D721Med (cell line): ENCODE data around the gene KRT73.

Experiments
- DNase-seq: peaks from one replicate; pipeline ENCODE4 v3.0.0; 2011; ENCODE audit warnings: low spot score; ENCODE audit not compliant: insufficient read length
- FAIRE-seq: peaks from 2 replicates; lab custom pipeline; 2011; peaks lifted over from hg19 to GRCh38; lab: Jason Lieb, UNC
- TF ChIP-seq, protein P1 (sequence below): IDR thresholded peaks from 2 replicates; pipeline ENCODE4 v1.5.1; 2012; ENCODE audit warnings: mild to moderate bottlenecking, control low read depth; ENCODE audit not compliant: insufficient read depth; ENCODE audit errors: missing control alignments

Gene KRT73

DNA sequence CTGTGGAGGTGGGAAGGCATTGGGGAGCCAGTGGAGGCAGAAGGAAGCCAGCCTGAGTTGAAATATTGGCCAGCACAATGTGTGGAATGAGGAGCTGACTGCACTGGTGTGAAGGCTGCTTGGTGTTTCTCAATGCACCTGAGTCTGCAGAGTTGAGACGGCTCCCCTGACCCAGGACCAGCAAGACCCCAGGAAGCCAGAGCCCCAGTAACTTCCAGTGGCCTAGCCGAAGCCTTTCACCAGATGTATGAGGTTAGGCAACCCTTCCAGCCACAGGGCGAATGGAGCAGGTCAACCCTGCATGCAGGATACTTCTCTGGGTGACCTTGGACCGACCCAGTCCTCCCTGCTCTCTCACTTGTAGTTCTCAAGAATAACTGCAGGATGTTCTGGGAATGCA is 12.9 kb upstream of the KRT73 start:
- TF ChIP-seq, protein P1, sequence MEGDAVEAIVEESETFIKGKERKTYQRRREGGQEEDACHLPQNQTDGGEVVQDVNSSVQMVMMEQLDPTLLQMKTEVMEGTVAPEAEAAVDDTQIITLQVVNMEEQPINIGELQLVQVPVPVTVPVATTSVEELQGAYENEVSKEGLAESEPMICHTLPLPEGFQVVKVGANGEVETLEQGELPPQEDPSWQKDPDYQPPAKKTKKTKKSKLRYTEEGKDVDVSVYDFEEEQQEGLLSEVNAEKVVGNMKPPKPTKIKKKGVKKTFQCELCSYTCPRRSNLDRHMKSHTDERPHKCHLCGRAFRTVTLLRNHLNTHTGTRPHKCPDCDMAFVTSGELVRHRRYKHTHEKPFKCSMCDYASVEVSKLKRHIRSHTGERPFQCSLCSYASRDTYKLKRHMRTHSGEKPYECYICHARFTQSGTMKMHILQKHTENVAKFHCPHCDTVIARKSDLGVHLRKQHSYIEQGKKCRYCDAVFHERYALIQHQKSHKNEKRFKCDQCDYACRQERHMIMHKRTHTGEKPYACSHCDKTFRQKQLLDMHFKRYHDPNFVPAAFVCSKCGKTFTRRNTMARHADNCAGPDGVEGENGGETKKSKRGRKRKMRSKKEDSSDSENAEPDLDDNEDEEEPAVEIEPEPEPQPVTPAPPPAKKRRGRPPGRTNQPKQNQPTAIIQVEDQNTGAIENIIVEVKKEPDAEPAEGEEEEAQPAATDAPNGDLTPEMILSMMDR, result no peak
- no peak for DNase-seq

DNA sequence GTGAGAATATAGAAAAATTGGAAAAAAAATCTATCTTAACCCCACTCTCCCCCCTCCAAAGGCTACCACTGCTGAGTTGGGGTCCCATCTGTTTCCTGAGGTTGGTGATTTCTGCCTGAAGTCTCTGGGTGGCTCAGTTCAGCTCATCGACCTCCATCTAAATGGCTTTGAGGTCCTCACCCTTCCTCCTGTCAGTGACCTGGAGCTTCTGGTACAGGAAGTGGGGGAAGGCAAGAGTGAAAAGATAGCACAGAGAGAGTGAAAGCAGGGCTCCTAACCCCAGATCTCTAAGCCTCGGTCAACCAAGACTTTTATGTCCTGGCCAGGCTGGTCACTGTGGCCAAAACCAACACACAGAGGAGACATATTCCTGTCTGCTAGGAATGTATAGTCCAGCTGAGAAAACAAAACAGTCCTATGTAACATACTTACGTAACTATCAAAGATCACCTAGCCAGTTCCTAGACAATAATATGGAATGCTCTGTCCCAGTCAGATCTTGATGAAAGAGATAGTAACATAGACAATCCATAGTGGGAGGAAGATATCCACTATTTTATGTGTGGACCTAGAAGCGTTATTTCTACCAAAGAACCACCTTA is 12.3 kb upstream of the KRT73 start:
- TF ChIP-seq, protein P1, result no peak
- FAIRE-seq, result no peak
- no peak for DNase-seq

More for the DNA sequence above, 12.9 kb upstream of the KRT73 start:
- no peak for FAIRE-seq

DNA sequence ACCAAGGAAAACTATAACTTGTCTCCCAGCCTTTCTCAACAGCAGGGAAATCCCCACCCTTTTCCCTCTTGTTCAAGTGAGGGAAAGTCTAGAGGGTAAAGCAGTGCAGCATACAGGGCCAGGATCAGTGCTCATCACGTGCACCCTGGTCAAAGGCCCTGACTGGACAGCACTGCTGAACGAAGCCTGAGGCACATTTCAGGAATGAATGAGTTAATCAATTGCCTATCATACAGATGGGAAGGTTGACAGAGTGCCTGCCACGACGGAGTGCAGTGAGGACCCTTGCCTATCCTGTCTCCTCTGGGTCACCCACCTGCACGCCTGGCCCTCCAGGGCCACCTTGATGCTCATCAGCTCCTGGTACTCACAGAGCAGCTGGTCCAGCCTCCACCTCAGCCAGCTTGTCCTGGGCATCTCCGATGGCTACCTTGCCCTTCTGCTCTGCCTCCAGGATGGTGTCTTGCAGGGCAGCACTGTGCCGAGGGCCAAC is 11.7 kb upstream of the KRT73 start:
- TF ChIP-seq, protein P1, result no peak
- FAIRE-seq, result no peak
- no peak for DNase-seq

DNA sequence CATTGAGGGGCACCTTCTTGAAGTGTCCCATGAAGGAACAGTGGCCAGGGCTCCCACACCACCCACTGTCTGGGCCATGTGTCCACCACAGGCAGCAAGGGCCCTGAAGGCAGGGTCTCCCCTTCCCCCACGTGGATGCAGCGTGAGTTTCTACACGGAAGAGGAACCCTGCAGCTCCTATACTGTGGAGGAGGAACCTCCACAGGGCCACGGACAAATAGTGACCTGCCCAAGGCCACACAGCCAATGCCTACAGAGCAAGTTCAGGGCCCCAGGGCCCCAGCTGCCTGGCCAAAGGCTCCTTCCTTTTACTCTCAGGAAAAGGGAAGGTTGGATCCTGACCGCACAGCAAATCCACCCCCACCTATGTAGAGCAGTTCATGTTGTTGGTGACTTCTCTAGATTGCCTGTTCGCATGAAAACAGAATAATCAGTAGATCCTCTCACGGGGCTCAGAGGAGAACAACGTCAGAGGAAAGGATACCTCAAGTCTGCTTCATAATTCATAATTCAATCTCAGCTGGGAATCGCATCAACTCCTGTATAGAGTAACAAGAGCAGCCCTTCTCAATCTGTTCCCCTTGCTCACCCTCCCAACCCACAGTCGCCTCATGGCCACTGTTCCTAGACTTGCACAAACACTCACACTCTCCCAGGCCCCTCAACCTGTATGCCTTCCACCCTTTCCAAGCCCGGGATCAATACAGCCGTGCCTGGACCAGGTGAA is 11.1 kb upstream of the KRT73 start:
- TF ChIP-seq, protein P1, result no peak
- no peak for DNase-seq
- FAIRE-seq, result no peak

DNA sequence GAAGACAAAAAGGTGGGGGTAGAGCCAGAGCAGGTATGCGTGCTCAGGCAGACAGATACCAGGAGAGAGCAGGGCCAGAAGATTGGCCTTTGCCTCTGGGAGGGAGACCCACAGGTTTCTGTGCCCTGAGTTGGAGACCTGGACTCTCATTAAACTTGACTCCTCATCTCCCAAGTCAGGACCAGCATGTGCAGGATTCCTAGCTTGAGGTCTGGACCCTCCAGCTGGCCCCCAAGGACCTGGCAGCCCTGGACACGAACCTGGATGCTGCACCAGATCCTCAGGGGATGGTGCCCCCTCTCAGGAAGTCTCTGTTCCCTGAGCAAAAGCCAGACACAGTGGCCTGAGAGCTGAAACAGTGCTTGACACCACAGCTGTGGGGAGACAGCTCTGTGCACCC is 10.5 kb upstream of the KRT73 start:
- DNase-seq (no peak), FAIRE-seq (no peak)
- TF ChIP-seq, protein P1, result no peak

DNA sequence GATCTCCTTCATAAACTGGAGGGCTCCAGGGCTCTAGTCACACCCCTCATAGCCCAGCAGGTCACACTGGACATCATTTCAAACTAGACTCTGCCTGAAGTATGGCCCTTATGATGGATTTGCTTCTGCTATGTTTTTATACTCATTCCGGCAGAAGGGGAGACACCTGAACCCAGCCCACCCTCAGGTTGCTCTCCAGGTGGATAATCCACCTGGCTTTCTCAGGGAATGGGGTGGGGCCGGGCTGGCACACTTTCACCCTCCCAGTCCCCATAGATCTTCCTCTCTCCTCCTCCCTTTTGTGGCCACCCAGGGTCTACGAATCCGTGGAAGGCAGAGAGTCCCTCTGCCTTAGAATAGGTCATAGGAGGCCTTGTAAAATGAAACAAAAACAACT is 9.8 kb upstream of the KRT73 start:
- DNase-seq (no peak), FAIRE-seq (no peak)
- TF ChIP-seq, protein P1, result no peak

DNA sequence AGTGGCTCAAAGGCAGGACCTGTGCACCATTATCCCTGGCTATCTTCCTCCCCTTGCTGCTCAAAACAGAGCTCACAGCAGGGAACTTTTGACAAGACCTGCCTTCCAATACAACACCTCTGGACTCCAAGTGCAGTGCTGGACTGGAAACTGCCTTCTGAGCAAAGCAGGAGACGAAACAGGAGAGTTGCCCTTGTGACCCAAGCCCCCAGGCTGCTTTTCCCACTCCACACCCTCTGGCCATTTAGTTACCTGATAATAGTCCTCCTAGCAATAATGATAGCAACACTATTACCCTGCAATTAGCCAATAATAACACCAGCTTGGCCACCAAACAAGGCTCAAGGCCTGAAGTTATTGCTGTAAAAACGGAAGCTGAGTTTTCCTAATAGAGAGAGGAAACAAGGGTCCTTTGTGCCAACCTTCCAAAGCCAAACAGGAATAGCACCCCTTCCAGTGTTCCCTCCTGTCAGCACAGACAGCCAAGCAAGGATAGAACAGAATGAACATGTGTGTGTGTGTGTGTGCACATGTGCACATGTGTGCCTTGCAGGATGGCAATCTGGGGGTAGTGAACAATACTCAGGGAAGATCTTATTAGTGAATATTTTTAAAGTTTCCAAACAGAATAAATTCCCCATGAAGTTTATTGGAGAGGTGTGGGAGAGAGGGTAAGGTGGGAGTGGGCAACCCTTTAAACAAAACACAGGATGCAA is 9.2 kb upstream of the KRT73 start:
- DNase-seq (no peak), FAIRE-seq (no peak)
- TF ChIP-seq, protein P1, result no peak
